Fibroblast of skin of abdomen (primary cell): ENCODE measurements around the gene SUPT5H. TPM values are rescaled to one million over a fixed set of nuclear protein-coding genes. Genes with fewer than 3 reads are reported as not detected.

Experiments
- DNase-seq: peaks from one replicate; pipeline ENCODE4 v3.0.0-alpha.2; 2013
- polyA plus RNA-seq, 2 experiments: library from polyadenylated mRNA; unstranded; fragments of 120-200 nt; gene quantifications; one replicate each; pipeline ENCODE4 v1.2.1, GENCODE V29; 2013; ENCODE audit not compliant: insufficient read length in 2 of 2

The SUPT5H gene
- polyA plus RNA-seq (2013, experiment 1 of 2; ENCODE audit: insufficient read length) = 120 TPM
- 101 TPM for polyA plus RNA-seq (2013, experiment 2 of 2; ENCODE audit: insufficient read length)

DNA sequence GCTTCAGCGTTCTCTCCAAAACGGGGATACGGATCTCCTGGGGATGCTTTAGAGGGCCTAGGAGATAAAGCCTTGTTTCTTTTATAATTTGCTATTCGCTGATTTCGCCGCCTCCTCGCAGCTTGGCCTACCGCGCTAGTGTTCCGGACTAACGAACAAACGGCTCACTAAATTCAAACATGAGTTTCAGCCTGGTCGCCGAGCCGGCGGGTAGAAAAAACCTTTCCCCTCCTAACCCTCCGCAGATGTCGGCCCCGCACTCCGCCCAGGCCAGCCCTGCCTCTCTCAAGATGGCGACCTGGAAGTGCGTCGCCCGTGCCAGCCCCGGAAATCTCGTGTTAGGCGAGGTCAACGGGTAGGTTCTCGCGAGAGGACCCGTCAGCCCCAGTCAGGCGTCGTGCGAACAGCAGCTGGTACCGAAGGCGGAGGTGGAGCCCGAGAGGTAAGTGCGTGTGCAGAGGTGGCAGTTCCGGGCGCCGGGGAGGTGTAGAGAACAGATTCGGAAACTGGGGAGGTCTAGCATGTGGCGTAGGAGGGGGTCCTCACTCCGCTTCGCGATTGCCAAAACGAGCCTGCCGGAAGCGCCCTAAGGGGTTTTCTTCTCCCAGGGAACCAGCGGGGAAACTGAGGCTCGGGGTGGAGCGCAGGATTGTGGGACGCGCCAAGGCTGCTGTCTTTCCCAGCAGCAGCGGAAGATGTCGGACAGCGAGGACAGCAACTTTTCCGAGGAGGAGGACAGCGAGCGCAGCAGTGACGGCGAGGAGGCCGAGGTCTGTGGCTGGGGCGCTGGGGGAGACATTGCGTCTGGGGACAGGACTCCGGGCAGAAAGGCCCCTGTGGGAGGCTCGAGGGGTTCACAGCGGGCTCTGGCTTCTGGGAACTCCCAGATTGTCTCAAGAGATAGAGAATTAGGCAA, at the start of gene SUPT5H:
Gene SUPT5H, plus strand, starts transcription at position 387 of the 916 bp plus-strand sequence. Its CDS starts 309 bp downstream, at position 696.
- DNase-seq = peak; percentile 96

- peak; percentile 75 for DNase-seq
Measured at GRCh38 chr19:39397360-39398296, 47.8 kb upstream of the SUPT5H start.

- peak; percentile 62 for DNase-seq
Measured at GRCh38 chr19:39398297-39398864, 47.0 kb upstream of the SUPT5H start.

DNA sequence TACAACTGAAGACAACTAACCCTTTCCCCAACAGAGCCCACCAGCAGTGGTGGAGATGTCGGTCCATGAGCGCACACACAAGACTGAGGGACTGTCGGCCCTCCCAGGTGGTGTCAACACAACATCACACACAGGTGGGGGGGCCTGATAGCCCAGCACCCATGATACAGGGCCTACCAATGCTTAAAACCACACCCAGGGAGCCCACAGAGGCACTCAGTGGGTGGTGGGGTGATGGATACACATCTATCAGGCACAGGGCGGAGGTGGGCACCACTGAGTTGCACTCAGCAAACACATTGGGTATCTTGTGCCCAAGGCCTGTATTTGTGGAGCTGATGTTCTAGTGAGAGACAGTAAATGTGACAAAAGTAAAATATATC, 45.7 kb upstream of the SUPT5H start:
- no peak for DNase-seq

- DNase-seq = no peak
Measured at GRCh38 chr19:39400061-39400460, 45.3 kb upstream of the SUPT5H start.

DNA sequence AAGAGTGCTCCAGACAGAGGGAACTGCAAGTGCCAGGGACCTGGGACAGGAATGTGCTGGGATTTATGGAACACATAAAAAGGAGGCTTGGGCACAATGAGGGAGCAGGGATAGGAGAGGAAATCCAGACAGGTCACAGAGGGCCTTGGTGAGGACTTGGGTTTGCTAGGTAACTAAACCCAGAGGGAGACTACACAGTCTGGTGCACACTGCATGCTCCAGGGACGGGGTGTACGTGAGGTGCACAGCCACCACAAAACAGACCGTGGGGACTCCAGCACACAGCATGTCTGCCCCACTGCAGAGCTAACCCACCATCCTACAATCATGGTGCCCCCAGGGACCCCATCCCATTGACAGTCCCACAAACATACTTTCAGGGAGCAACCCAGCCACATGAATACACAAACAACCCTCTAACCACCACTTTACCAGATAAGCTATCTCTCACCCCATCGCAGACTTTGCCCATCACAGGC, 44.3 kb upstream of the SUPT5H start:
- DNase-seq = no peak

DNA sequence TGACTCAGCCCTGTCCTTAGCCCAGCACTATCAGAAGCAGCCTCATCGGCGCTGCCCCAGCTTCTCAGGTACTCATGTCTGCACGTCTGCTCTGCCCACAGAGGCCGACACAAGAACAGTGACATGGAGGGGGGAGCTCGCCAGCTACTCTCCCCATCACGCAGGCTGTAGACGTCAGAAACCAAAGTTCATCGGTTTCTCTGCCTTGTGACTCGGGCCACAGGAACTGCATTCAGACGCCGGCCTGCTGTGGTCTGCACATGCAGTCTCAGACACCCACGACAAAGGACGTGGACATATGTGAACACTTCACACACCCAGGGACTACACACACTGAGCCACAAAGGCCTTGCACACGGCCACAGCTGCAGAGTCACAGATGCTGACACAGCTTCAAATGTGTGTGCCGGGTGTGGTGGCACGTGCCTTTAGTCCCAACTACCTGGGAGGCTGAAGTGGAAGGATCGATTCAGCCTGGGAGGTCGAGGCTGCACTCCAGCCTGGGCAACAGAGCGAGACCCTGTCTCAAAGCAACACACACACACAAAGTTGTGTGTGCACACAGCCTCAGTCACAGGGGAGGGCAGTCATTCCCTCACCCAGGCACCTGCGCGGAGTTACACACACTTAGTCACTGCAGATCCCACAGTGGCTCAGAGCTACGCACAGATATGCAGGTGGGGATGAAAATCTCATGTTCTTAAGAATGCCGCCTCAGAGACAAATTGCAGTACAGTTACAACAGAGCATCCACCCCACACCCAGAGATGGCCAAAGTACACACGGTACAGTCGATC, 43.6 kb upstream of the SUPT5H start:
- DNase-seq = peak; percentile 52

GRCh38 chr19:39402346-39403300, 42.8 kb upstream of the SUPT5H start:
- DNase-seq = peak; percentile 88

GRCh38 chr19:39403331-39404312, 41.8 kb upstream of the SUPT5H start:
- peak; percentile 99 for DNase-seq

DNA sequence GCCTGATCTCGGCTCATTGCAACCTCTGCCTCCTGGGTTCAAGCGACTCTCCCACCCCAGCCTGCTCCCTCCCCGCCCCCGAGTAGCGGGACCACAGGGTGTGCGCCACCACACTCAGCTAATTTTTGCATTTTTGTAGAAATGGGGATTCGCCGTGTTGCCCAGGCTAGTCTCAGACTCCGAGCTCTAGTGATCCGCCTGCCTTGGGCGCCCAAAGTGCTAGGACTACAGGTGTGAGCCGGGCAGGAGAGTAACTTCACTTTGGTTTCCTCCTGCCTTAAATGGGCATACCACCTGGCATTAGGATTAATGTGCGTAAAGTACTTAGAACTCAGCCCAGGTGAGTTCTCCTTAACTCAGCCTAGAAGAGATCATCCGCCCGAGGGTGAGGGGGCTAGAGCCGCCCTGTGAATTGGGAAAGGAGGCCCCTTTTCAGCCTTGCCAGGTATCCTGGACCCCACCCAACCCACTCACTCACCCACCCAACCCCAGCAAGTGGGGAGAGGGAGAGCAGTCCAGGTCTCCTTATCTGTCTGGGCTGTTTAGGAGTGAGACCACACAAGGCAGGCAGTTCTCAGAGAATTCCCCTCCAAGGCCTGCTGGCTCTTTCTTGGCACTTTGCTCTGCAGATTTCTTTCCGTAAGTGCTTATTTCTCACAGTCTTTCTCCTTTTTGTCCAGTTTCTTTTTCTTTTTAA, 40.0 kb upstream of the SUPT5H start:
- DNase-seq = no peak

GRCh38 chr19:39405958-39406655, 39.3 kb upstream of the SUPT5H start:
- no peak for DNase-seq

GRCh38 chr19:39406656-39407409, 38.5 kb upstream of the SUPT5H start, which contains the start of gene ZFP36:
Gene ZFP36 (plus strand): TSS chr19:39406847. CDS start chr19:39406905, 58 bp downstream.
- peak; percentile 79 for DNase-seq

GRCh38 chr19:39407410-39407659, 38.0 kb upstream of the SUPT5H start:
- DNase-seq = no peak

DNA sequence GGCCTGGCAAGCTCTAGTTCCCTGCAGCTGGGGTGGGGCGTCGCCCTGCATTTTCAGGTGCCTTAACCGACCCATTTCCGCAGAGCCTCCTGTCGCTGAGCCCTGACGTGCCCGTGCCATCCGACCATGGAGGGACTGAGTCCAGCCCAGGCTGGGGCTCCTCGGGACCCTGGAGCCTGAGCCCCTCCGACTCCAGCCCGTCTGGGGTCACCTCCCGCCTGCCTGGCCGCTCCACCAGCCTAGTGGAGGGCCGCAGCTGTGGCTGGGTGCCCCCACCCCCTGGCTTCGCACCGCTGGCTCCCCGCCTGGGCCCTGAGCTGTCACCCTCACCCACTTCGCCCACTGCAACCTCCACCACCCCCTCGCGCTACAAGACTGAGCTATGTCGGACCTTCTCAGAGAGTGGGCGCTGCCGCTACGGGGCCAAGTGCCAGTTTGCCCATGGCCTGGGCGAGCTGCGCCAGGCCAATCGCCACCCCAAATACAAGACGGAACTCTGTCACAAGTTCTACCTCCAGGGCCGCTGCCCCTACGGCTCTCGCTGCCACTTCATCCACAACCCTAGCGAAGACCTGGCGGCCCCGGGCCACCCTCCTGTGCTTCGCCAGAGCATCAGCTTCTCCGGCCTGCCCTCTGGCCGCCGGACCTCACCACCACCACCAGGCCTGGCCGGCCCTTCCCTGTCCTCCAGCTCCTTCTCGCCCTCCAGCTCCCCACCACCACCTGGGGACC, 37.6 kb upstream of the SUPT5H start:
- no peak for DNase-seq

GRCh38 chr19:39408392-39409207, 36.8 kb upstream of the SUPT5H start:
- peak; percentile 36 for DNase-seq
